Right renal cortex interstitium (tissue), 3 donors: ENCODE measurements around the gene TFDP1. TPM values are rescaled to one million over a fixed set of nuclear protein-coding genes. Genes with fewer than 3 reads are reported as not detected.
A peak's percentile ranks its signal among the peaks of the same experiment; 100 is the strongest.

Experiments used
- DNase-seq, 3 donors: peaks; one replicate each; pipeline ENCODE4 v3.0.0-alpha.2; 2013; ENCODE audit warnings: low read depth in 3 of 3, low spot score in 2 of 3
- polyA plus RNA-seq, 3 donors: library from polyadenylated mRNA; unstranded; fragments of 120-200 nt; gene quantifications; one replicate each; pipeline ENCODE4 v1.2.1, GENCODE V29; 2013; ENCODE audit not compliant: insufficient read length in 3 of 3

The TFDP1 gene
- 10 to 100 TPM; 78.8 to 92.5 (median 89.8) TPM for polyA plus RNA-seq

DNA sequence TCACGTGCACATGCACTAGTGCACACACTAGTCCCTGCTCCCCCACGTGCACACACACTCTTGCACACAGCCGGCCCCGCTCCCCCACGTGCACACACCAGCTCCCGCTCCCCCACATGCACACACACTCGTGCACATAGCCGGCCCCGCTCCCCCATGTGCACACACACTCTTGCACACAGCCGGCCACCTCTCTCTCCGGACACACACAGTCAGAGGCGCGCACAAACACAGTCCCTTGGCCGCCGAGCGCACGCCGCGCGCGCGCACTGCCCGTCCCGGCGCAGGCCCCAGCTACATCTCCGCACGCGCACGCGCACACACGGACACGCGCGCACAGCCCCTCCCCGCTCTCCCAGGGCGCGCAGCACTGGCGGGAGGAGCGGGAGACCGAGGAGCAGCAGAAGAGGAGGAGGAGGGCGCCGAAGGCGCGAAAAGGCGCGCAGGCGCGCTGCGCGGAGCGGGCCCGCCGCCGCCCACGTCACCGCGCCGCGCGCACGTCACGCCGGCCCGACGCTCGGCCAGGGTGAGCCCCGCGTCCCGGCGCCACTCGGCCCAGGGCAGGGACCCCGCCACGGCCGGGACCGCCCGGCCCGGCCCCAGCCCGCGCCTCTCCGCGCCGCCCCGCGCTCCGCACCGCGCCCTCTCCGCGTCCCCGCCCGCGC is at the start of gene TFDP1:
Gene TFDP1, plus strand, starts transcription at position 549 of the 665 bp plus-strand sequence. CDS start 1,085 bp downstream, outside the sequence.
- peak; percentile 53 to 68 (median 65) for DNase-seq

DNA sequence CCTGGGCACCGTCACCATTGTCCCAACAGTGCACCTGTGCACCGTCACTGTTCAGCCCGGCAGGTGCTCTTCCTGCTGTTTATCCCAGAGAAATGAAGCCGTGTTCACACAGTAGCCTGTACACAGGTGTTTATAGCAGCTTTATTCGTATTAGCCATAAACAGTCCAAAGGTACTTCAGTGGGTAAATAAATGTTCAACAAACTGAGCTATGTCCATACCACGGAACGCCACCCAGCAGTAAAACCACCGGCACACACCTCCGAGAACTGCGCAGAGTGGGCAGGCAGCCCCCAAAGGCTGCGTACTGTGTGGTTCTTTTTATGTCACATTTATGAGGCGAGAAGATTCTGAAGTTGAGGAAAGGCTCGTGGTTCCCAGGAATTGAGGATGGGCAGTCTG is 49.2 kb upstream of the TFDP1 start:
- DNase-seq, result no peak

GRCh38 chr13:113536461-113537110 is 48.0 kb upstream of the TFDP1 start:
- DNase-seq, result no peak

DNA sequence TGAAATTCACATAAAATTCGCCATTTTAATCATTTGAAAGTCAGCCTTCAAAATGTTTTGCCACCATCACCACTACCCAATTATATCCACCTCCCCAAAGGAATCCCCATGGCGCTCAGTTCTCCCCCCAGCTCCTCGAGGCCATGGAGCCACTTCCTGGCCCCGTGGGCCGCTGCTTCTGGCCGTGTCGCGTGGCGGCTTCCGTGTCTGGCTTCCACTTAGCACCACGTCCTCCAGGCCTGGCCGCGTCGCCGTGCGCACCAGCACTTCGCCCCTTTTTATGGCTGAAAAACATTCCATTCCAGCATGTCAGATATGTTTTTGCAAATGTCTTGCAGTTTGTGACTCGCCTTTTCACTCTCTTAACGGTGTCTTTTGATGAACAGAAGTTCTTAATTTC is 47.3 kb upstream of the TFDP1 start:
- no peak for DNase-seq

- DNase-seq, result no peak
These were observed 46.5 kb upstream of the TFDP1 start for GRCh38 chr13:113537909-113538688.

DNA sequence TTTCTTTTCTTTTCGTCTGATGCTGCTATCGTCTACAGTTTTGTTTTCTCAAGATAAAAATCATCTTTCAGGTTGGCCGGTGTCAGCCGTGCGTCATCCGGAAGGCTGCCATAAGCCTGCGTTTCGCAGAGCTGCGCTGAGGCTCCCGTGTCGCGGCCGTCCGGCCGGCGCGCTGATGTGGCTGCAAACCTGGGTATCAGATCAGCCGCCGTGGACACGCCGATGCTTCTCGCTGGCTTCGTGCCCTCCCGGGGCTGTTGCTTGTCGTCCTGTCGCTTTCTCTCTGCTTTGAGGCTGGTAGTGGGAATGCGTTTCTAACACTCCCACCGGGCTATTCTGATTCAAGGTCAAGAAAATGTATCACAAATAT is 45.9 kb upstream of the TFDP1 start:
- no peak for DNase-seq

GRCh38 chr13:113539176-113539575 is 45.4 kb upstream of the TFDP1 start:
- DNase-seq, result no peak

DNA sequence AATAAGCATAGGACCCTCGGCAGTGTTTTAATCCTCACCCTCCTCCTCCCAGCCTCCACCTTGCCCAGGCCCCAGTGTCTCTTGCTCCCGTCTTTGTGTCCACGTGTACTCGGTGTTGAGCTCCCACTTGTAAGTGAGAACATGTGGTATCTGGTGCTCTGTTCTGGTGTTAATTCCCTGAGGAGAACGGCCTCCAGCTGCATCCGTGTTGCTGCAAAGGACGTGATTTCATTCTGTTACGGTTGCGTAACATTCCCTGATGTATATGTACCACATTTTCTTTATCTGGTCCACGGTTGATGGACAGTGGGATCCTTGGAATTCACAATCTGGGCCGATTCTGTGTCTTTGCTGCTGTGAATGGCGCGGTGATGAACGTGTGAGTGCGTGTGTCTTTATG is 44.7 kb upstream of the TFDP1 start:
- DNase-seq, result no peak

GRCh38 chr13:113540523-113540922 is 44.0 kb upstream of the TFDP1 start:
- no peak for DNase-seq

- no peak for DNase-seq
These were observed 41.7 kb upstream of the TFDP1 start for GRCh38 chr13:113542751-113543424.

DNA sequence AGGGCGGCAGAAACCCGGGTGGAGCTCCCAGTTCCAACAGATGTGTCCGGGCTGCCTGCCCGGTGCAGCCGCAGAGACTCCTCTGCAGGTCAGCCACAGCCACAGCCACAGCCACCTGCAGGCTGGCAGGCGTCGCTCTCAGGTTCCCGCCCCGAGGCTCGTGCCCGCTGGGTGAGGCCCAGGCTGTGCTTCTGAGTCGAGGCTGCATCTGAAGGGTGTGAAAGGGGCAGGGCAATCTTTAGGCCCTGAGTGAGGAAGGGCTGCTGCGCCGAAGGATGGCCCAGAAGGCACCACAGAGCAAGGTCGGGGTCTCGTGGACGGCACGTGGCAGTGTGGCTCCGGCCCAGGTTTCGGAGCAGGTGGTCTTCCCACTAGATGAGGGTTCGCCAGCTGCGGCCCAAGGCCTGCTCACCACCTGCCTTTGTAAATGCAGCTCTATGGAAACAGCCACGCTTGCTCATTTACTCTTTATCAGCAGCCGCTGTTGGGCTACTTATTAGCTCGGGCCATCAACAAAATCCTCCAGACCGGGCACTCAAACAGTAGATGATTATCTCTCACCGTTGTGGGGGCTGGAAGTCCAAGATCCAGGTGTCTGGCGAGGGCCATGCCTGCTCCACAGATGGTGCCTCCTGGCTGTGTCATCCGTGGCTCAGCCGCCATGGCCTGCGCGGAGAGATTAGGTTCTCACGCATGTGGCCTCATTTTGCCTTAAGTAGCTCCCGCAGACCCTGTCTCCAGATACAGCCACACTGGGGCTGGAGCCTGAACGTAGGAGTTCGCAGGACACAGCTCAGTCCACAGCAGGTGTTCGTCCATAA is 40.3 kb upstream of the TFDP1 start:
- DNase-seq, result no peak

DNA sequence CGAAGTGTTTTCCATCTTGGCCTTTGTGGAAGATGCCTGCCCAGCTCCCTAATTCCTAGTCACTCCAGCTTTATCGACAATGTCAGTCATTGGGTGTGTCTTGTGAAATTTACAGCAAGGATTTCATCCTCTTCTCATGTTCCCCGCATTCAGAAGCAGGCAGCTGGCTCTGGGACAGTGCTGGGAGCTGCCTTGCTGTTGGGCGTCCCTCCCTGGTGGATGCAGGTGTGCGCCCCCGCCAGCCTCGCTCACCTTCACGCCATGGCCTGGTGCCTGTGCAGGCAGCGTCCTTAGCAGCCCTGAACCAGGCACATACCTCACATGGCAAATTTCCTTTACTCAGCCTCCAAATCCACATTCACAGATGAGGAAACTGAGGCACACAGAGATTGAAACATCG is 39.7 kb upstream of the TFDP1 start:
- DNase-seq, result no peak

GRCh38 chr13:113545455-113545930 is 39.1 kb upstream of the TFDP1 start:
- DNase-seq, result no peak

GRCh38 chr13:113545931-113546516 is 38.5 kb upstream of the TFDP1 start:
- DNase-seq, result no peak

DNA sequence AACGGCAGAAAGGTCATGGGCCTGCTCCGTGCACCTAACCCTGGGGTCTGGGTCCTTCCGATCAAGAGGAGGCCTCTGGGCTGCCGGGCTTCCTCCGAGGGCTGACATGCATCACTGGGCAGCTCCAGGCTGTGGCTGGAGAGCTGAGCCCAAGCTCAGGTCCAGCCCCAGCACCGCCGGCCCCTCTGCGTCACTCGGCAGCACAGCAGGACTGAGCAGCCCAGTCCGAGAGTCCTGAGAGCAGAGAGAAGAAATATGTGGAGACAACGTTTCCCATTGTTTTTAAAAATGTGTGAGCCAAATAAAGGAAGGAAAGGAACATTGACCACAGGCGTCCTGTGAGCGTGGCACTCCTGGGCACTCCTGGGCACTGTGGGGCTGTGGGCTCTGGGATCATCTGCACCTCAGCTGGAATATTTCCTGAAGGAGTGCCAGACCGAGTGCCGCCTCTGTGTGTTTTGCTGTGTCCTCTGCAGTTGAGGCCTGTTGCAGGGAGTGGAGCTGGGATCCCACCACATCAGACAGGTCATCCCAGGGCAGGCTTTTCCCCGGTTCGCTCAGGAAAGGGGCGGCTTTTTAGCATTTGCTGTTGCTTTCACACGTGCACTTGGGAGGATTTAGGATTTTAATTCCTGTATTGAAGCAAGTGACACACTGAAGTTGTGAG is 37.8 kb upstream of the TFDP1 start:
- no peak for DNase-seq

DNA sequence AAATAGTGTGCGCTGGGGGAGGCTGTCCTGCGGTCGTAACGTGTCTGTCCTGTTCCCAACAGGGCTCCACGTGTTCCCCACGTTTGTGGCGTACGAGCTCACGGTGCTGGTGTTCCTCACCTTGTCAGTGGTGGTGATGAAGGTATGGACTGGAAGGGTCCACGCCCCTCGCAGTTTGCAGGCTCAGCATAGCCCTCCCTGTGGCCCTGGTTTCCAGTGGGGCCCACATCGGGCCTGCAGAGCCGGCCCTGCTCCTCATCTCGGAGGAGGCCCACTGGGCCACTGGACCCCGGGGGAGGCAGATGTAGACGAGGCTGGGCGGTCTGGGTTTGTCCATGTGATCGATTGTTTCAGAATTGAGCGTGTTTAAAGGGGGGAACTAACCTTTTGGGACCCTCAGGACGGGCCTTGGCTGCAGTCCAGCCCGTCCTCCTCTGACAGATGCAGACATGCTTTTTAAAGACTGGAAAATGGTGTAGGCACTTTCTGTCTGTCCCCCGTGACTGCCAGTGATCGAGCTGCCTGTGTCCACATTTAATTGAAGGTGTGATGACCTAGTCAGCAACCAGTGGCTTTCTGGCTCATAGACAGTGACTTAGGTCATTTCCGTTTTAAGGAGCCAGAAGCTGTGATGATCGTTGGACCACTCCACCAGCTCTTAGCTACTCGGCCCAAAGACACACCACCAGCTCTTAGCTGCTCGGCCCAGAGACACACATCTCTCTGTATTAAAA is 37.1 kb upstream of the TFDP1 start:
- no peak for DNase-seq

DNA sequence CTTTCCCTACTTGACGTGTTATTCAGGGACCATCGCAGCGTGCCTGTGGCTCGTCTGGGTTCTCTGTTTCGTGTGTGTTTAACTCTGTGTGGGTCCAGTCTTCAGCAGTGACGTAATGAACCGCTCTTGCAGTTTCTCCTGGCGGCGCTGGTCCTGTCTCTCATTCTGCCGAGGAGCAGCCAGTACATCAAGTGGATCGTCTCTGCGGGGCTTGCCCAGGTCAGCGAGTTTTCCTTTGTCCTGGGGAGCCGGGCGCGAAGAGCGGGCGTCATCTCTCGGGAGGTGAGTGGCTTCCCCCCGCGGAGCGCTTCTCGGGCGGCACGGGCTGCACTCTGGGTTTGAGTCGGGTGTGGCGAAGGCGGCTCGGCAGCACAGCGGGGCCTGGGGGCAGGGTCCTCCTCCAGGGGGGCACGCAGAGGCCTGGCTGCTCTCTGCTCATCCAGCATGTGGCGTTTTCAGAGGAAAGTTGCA is 36.3 kb upstream of the TFDP1 start:
- DNase-seq, result no peak
